SU-DHL-6 (cell line): ENCODE measurements around the gene ARL15.

Experiments used
- H2AFZ ChIP-seq: fragments of 200-600 bp; sonication (generic); 2 replicates; pipeline ENCODE4 v1.6.1; 2014; ENCODE audit warnings: low read depth, mild to moderate bottlenecking, moderate library complexity, mixed read lengths, antibody characterized with exemption, low read length; ENCODE audit not compliant: severe bottlenecking
- H3F3A ChIP-seq: fragments of 200-600 bp; shearing (Covaris generic); 2 replicates; pipeline ENCODE4 v1.6.0; 2016; ENCODE audit warnings: antibody characterized with exemption, mild to moderate bottlenecking; ENCODE audit not compliant: insufficient read depth
- H3K27ac ChIP-seq: fragments of 200-600 bp; sonication (generic); 2 replicates; pipeline ENCODE4 v1.5.1; 2016; ENCODE audit warnings: low read depth, mild to moderate bottlenecking, low read length, moderate library complexity, mixed read lengths
- H3K27me3 ChIP-seq: fragments of 200-600 bp; sonication (generic), shearing (Covaris generic); 2 replicates; pipeline ENCODE4 v1.6.0; 2014; ENCODE audit warnings: mild to moderate bottlenecking, low read length
- H3K36me3 ChIP-seq: fragments of 200-600 bp; sonication (generic); 2 replicates; pipeline ENCODE4 v1.6.1; 2014; ENCODE audit warnings: mild to moderate bottlenecking, low read length, mixed read lengths
- H3K4me2 ChIP-seq: fragments of 300-600, 200-600 bp; shearing (Covaris generic), sonication (generic); 2 replicates; pipeline ENCODE4 v1.6.0; 2014; ENCODE audit warnings: low read length, low read depth, mild to moderate bottlenecking; ENCODE audit not compliant: poor library complexity, severe bottlenecking
- H3K4me3 ChIP-seq: fragments of 200-600 bp; sonication (generic); 2 replicates; pipeline ENCODE4 v1.5.1; 2014; ENCODE audit warnings: antibody characterized with exemption, low read length, mild to moderate bottlenecking, mixed read lengths; ENCODE audit not compliant: insufficient read depth, poor library complexity, severe bottlenecking
- H3K79me2 ChIP-seq: fragments of 200-600 bp; sonication (generic); 2 replicates; pipeline ENCODE4 v1.6.1; 2014; ENCODE audit warnings: mild to moderate bottlenecking, low read length, moderate library complexity; ENCODE audit not compliant: insufficient read depth
- H3K9ac ChIP-seq: fragments of 200-600 bp; sonication (generic); 2 replicates; pipeline ENCODE4 v1.7.0; 2014; ENCODE audit warnings: mild to moderate bottlenecking, low read length
- H3K9me2 ChIP-seq: fragments of 200-600 bp; sonication (generic); replicated peaks from 2 replicates; pipeline ENCODE4 v1.6.1; 2014; ENCODE audit warnings: low read length; ENCODE audit not compliant: insufficient read depth
- H3K9me3 ChIP-seq: fragments of 200-600 bp; sonication (generic); 2 replicates; pipeline ENCODE4 v1.6.1; 2014; ENCODE audit warnings: low read length, mixed read lengths; ENCODE audit not compliant: insufficient read depth
- H4K20me1 ChIP-seq: fragments of 200-600 bp; sonication (generic); 2 replicates; pipeline ENCODE4 v1.6.1; 2014; ENCODE audit warnings: low read depth, mild to moderate bottlenecking, antibody characterized with exemption, low read length, moderate library complexity, mixed read lengths
- EZH2phosphoT487 ChIP-seq: fragments of 200-600 bp; sonication (generic), shearing (Covaris generic); conservative IDR thresholded peaks from 2 replicates; pipeline ENCODE4 v1.6.1; 2018; ENCODE audit warnings: mild to moderate bottlenecking, antibody characterized with exemption, low read length, moderate library complexity, mixed read lengths
- TF ChIP-seq, protein P1 (sequence below): fragments of 200-600 bp; sonication (generic); IDR thresholded peaks from one replicate; pipeline ENCODE4 v1.5.1; 2017; ENCODE audit warnings: antibody characterized with exemption, mild to moderate bottlenecking, low read length, moderate library complexity; ENCODE audit not compliant: insufficient read depth, poor library complexity, severe bottlenecking

The ARL15 gene

DNA sequence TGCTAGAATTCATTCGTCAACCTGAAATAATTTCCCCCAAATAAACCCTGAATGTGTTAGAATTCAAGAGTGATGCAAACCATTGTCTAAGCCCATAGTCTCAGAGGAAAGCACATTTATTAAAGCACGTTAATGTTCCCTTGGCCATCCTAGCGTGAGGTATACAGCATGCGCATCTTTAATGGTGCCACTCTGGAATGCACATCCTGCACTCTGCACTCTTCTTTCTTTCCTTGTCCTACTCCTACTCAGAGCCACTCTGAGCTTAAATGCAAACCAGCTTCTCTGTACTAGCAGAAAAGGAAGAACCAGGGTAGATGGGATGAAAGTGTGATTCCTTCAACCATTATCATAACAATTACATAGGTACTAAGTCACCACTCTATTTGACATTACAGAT is 50.4 kb downstream of the ARL15 start:
- H3K27me3 ChIP-seq: no peaks in the 10 kb centered on the region
- no peaks in the 10 kb centered on the region for H3F3A ChIP-seq
- H3K9me3 ChIP-seq: no peaks in the 10 kb centered on the region
- no peak overlapping the region for H3K9ac ChIP-seq
- H3K79me2 ChIP-seq: no peaks in the 10 kb centered on the region
- no peak overlapping the region for H3K4me3 ChIP-seq
- no peak overlapping the region for H2AFZ ChIP-seq
- H3K4me2 ChIP-seq: no peak overlapping the region
- no peak for TF ChIP-seq EZH2phosphoT487
- TF ChIP-seq, protein P1, sequence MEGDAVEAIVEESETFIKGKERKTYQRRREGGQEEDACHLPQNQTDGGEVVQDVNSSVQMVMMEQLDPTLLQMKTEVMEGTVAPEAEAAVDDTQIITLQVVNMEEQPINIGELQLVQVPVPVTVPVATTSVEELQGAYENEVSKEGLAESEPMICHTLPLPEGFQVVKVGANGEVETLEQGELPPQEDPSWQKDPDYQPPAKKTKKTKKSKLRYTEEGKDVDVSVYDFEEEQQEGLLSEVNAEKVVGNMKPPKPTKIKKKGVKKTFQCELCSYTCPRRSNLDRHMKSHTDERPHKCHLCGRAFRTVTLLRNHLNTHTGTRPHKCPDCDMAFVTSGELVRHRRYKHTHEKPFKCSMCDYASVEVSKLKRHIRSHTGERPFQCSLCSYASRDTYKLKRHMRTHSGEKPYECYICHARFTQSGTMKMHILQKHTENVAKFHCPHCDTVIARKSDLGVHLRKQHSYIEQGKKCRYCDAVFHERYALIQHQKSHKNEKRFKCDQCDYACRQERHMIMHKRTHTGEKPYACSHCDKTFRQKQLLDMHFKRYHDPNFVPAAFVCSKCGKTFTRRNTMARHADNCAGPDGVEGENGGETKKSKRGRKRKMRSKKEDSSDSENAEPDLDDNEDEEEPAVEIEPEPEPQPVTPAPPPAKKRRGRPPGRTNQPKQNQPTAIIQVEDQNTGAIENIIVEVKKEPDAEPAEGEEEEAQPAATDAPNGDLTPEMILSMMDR: no peak
- H3K36me3 ChIP-seq: no peaks in the 10 kb centered on the region
- no peaks in the 10 kb centered on the region for H3K9me2 ChIP-seq
- H4K20me1 ChIP-seq: peaks cover 5% of the 10 kb centered on the region; the same call in 1 of the 2 replicates
- H3K27ac ChIP-seq: no peak overlapping the region

DNA sequence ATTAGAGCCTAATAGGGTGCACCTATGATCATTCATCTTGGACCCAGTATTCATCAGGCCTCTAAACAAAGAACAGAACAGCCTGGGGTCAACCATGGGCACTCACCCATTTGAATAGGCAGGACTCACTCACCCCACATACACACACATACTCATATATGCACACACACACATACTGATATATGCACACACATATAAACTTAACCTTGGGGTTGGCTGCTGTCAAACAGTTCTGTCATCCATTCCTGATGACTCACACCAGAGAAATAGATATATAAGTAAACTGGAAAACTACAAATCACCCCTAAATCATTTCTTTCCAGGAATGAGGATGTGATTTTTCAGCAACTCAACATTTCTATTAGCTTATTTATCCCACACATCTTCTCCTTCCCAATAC is 51.3 kb downstream of the ARL15 start:
- TF ChIP-seq EZH2phosphoT487: no peak
- TF ChIP-seq, protein P1: no peak
- Histone ChIP-seq H3F3A (no peaks in the 10 kb centered on the region), H3K4me2 (no peak overlapping the region), H3K27me3 (no peaks in the 10 kb centered on the region), H3K9ac (no peak overlapping the region), H3K36me3 (no peaks in the 10 kb centered on the region), H3K9me3 (no peaks in the 10 kb centered on the region), H3K27ac (no peak overlapping the region), H3K79me2 (no peaks in the 10 kb centered on the region), H3K9me2 (no peaks in the 10 kb centered on the region), H3K4me3 (no peak overlapping the region), H4K20me1 (peaks cover 5% of the 10 kb centered on the region; the same call in 1 of the 2 replicates), H2AFZ (no peak overlapping the region)

DNA sequence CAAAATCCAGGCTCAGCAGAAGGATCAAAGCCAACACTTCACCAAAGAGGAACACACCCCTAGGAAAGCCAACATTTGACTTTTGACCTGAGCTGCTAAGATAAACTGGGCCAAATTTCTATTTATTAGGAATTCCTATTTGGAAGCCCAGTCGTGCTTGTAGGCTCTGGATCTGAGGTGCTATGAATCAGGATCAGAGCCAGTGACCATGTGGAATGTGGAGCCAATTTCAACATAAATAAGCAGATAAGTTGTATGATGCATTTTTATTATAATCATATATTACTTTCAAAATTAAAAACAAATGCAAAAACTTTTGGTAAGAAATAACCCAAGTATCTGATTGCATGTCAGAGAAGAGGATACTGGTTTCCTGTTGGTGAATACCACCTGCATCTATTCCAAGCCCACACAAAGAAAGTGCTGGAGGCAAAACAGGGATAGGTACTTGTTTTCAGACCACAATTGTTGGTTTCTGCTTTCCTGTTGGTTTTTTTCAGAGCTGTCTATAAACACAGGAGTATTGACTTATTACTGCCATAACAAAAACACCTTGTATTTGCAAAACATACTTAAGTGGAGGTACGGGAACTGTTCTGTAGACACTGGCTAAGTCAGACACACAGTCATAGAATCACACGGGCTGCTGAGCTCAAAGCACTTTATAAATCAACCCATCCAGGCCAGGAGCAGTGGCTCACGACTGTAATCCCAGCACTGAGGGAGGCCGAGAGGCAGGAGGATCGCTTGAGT is 52.8 kb downstream of the ARL15 start:
- no peaks in the 10 kb centered on the region for H3K27me3 ChIP-seq
- H3K36me3 ChIP-seq: no peaks in the 10 kb centered on the region
- H3F3A ChIP-seq: no peaks in the 10 kb centered on the region
- H3K4me3 ChIP-seq: no peak overlapping the region
- H2AFZ ChIP-seq: no peak overlapping the region
- no peaks in the 10 kb centered on the region for H3K9me3 ChIP-seq
- no peak overlapping the region for H3K9ac ChIP-seq
- H3K4me2 ChIP-seq: no peak overlapping the region
- H4K20me1 ChIP-seq: peaks cover under 1% of the 10 kb centered on the region; the same call in 1 of the 2 replicates
- no peak for TF ChIP-seq EZH2phosphoT487
- TF ChIP-seq, protein P1: no peak
- H3K9me2 ChIP-seq: no peaks in the 10 kb centered on the region
- no peak overlapping the region for H3K27ac ChIP-seq
- H3K79me2 ChIP-seq: no peaks in the 10 kb centered on the region
